Occipital lobe (tissue), 2 donors: ENCODE measurements around the gene GBP2. TPM values are rescaled to one million over a fixed set of nuclear protein-coding genes. Genes with fewer than 3 reads are reported as not detected.

Experiments used
- DNase-seq: peaks from one replicate; lab custom pipeline; 2025; lab: John Stamatoyannopoulos, UW
- total RNA-seq: library from RNA; depleted of rRNA; stranded (reverse); fragments of >200 nt; gene quantifications from one replicate; pipeline ENCODE4 v1.2.3, GENCODE V29; 2014

The GBP2 gene
- total RNA-seq, 1 donor from 2014 or later, result 0.62 TPM

DNA sequence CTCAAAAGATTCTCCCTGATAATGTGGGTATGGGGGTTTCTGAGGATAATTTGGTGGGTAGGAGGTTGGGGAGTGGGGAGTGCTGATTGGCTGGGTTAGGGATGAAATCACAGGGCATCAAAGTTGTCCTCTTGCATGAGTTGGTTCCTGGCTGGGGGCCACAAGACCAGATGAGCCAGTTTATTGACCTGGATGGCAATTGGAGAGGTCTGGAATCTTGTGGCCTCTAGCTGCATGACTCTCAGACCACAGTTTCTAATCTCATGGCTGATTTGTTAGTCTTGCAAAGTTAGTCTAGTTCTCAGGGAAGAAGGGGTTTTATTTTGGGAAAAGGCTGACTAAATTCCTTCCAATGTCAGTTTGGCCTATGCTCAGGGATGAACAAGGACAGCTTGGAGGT is 57.6 kb downstream of the GBP2 start:
- DNase-seq, result no peak

DNA sequence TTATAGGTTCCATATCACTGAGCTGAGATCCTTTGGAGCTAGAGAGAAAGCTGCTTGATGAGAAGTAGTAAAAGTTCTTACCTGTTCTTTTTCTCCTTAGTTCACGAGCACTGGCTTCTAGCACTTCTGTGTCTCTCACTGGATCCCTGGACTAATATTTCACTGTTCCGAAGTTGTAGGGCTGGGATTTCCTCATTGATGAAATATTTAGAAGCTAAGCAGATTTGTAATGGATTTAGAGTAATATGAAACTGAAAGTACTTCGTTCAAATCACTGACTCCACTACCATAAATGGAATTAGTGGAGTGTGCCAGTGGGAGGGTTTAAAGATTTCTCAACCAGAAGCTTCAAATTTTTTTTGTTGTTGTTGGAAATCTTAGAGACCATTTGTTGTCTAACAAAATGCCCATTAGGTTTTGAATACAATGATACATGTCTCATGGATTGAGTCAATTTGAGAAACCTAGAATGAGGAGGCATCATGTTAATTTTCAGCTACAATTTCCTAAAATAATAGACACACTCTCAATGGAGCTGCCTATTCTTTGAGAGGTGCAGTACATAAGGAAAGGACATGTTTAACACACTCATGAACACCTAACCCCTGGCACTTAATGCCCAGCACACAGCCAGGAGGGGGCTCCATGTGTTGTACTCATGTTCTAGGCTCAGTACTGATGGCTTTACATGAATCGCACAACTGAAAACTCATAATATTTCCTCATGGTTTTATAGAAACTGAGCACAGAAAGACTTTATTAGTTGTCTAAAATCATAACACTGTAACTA is 60.6 kb downstream of the GBP2 start, which contains the start of gene GBP1:
GBP1 (minus strand) TSS at position 130 of the 790 bp plus-strand sequence. CDS start 1,974 bp downstream, outside the sequence.
- no peak for DNase-seq

DNA sequence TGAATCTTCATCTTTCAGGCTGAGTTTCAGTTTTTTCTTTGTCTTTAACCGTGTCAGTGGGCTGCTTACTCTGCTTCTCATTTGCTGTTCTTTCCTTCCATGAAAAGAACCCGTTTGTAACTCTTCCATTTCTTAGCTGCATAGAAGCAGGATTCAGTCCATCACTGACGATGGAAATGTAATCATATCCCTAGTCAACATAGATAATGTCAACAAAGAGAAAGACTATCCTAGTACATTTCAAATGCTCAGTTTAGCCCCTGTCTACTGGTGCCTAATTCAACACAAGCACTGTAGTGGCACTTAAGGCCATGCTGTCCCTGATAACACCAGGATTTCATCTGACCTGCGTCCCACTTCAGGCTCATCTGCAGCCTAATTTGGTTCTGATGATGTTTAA is 61.3 kb downstream of the GBP2 start:
- no peak for DNase-seq

DNA sequence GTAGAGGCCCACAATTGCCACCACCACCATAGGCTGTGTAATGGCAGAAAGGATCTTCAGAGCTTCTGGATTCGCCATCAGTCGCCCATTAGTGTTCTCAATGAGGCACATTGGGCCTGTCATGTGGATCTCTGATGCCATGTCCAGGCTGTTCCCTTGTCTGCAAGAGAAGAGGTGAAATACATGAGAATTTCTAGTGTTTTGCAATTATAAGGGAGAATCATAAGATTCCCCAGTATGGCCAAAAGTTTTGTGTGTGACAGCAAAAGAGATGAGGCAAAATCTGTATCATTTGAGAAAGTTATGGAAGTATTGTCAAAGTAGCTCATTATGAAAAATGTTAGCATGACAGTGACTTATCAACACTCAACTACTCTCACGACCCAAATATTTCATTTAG is 62.8 kb downstream of the GBP2 start:
- no peak for DNase-seq

DNA sequence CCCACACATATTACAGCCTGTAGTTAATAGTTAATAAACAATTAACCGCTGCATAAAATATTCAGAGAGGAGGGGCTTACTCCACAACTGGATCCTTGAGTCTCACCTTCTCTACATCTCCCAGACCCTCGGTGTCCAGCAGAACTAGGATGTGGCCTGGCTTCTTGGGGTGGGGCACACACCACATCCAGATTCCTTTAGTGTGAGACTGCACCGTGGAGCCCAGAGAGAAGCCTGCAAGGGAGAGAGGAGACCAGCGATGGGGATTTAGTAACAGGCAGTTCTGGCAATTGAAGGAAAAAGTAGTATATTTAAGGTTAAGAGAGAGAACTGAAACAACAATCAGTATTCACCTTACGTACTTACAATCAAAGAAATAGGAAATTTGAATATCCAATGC is 65.8 kb downstream of the GBP2 start:
- DNase-seq, result no peak

Other genes starting within 250 kb of the GBP2 start
- gene GTF2B, start 234.5 kb downstream of the GBP2 start, total RNA-seq, result 69.7 TPM
- gene KYAT3, start 133.5 kb downstream of the GBP2 start, total RNA-seq, result 19.8 TPM
- 35.7 TPM for gene RBMXL1, start 133.5 kb downstream of the GBP2 start, total RNA-seq
- 0.94 TPM for gene GBP3, start 103.2 kb downstream of the GBP2 start, total RNA-seq
- 1.9 TPM for gene GBP1, start 60.9 kb downstream of the GBP2 start, total RNA-seq
- gene GBP7, start 49.9 kb upstream of the GBP2 start, total RNA-seq, result not detected
- 2.2 TPM for gene GBP4, start 72.8 kb upstream of the GBP2 start, total RNA-seq
- 1.6 TPM for gene GBP5, start 146.7 kb upstream of the GBP2 start, total RNA-seq
- gene GBP6, start 237.9 kb upstream of the GBP2 start, total RNA-seq, result 0.47 TPM